ENCODE results near the gene RFPL3.

- TF ChIP-seq CTCF (conservative IDR thresholded peaks at IDR 0.05; ENCODE audit: low read length) (0 out of 2 replicates have a peak, but pooled peaks have one; percentile 24), EZH2phosphoT487 (IDR thresholded peaks at IDR 0.05; ENCODE audit: borderline replicate concordance) (no peak)
Measured at GRCh38 chr22:32355760-32356159, 1.9 kb upstream of the RFPL3 start.
